Upper lobe of left lung (tissue), 4 donors: ENCODE results near the gene SLC9A9.

ENCODE experiments used
- POLR2A ChIP-seq, 4 donors: fragments of 450-650 bp; IDR thresholded peaks; one replicate each; pipeline ENCODE4 v1.5.1; 2016 to 2017; ENCODE audit warnings: antibody characterized with exemption in 4 of 4, mild to moderate bottlenecking in 2 of 4
- POLR2AphosphoS5 ChIP-seq, 2 donors: sonication (generic); formaldehyde crosslinking; IDR thresholded peaks; one replicate each; pipeline ENCODE4 v1.5.1; 2017; ENCODE audit warnings: antibody characterized with exemption in 2 of 2
- TF ChIP-seq, protein P1 (sequence below), 6 experiments: fragments of 450-650 bp in 4 of 6; fragments of 200-600 bp in 2 of 6; sonication (generic) in 2 of 6; IDR thresholded peaks; one replicate each; pipeline ENCODE4 v1.5.1; 2016 to 2019; ENCODE audit warnings: antibody characterized with exemption in 6 of 6

GRCh38 chr3:143814443-143814889, 33.8 kb downstream of the SLC9A9 start:
- TF ChIP-seq, protein P1, sequence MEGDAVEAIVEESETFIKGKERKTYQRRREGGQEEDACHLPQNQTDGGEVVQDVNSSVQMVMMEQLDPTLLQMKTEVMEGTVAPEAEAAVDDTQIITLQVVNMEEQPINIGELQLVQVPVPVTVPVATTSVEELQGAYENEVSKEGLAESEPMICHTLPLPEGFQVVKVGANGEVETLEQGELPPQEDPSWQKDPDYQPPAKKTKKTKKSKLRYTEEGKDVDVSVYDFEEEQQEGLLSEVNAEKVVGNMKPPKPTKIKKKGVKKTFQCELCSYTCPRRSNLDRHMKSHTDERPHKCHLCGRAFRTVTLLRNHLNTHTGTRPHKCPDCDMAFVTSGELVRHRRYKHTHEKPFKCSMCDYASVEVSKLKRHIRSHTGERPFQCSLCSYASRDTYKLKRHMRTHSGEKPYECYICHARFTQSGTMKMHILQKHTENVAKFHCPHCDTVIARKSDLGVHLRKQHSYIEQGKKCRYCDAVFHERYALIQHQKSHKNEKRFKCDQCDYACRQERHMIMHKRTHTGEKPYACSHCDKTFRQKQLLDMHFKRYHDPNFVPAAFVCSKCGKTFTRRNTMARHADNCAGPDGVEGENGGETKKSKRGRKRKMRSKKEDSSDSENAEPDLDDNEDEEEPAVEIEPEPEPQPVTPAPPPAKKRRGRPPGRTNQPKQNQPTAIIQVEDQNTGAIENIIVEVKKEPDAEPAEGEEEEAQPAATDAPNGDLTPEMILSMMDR (IDR thresholded peaks at IDR 0.05), result no peak
- TF ChIP-seq POLR2A (IDR thresholded peaks at IDR 0.05), result no peak
- no peak for TF ChIP-seq POLR2AphosphoS5 (IDR thresholded peaks at IDR 0.05)
